Endothelial cell of umbilical vein (primary cell): ENCODE measurements around the gene ZNFX1. TPM values are rescaled to one million over a fixed set of nuclear protein-coding genes. Genes with fewer than 3 reads are reported as not detected.

Source experiments
- BruUV-seq: library from RNA; stranded (reverse); fragments of 400-500 nt; replicated peaks from 2 replicates; lab custom pipeline; 2021; lab: Mats Ljungman, UMichigan
- CTCF ChIA-PET: fragments of 300-600, 350-600 bp; sonication (Branson Sonifier 250); formaldehyde crosslinking; loops from one replicate; lab custom pipeline; 2021; ENCODE audit warnings: antibody characterized with exemption, inconsistent platforms; lab: Charles Lee
- POLR2A ChIA-PET: fragments of 300-600, 350-600 bp; sonication (Branson Sonifier 250); formaldehyde crosslinking; loops from one replicate; lab custom pipeline; 2021; ENCODE audit warnings: antibody characterized with exemption, inconsistent platforms; lab: Charles Lee
- DNase-seq: peaks from one replicate; pipeline ENCODE4 v3.0.0-alpha.2; 2011; ENCODE audit warnings: low read depth, low spot score
- FAIRE-seq: peaks from 2 replicates; lab custom pipeline; 2011; peaks lifted over from hg19 to GRCh38; lab: Jason Lieb, UNC
- H2AFZ ChIP-seq: 2 replicates; pipeline ENCODE4 v1.6.0; 2012; ENCODE audit warnings: low read depth, low read length, control low read depth, inconsistent platforms
- H3K27ac ChIP-seq: 2 replicates; pipeline ENCODE4 v1.5.1; 2011; ENCODE audit warnings: low read depth, mild to moderate bottlenecking, control low read depth, low read length, moderate library complexity; ENCODE audit not compliant: insufficient read depth
- H3K27me3 ChIP-seq, 2 experiments: 2 replicates each; pipeline versions ENCODE4 v1.6.0 to v1.6.1; 2011; ENCODE audit warnings: low read length in 2 of 2, mixed read lengths in 1 of 2; ENCODE audit not compliant: control insufficient read depth in 2 of 2, insufficient read depth in 2 of 2
- H3K36me3 ChIP-seq, 2 experiments: 2 replicates in 1 of 2; 3 replicates in 1 of 2; pipeline ENCODE4 v1.5.1; 2011; ENCODE audit warnings: low read length in 2 of 2, mild to moderate bottlenecking in 1 of 2, moderate library complexity in 1 of 2; ENCODE audit not compliant: control insufficient read depth in 2 of 2, insufficient read depth in 2 of 2; ENCODE audit errors: extremely low read depth in 1 of 2
- H3K4me1 ChIP-seq: 3 replicates; pipeline ENCODE4 v1.5.1; 2011; ENCODE audit warnings: mild to moderate bottlenecking, low read length; ENCODE audit not compliant: control insufficient read depth, insufficient read depth; ENCODE audit errors: extremely low read depth
- H3K4me2 ChIP-seq: 2 replicates; pipeline ENCODE4 v1.6.1; 2011; ENCODE audit warnings: low read length, control low read depth, mixed read lengths; ENCODE audit not compliant: insufficient read depth
- H3K4me3 ChIP-seq, 3 experiments: fragments of 200-600 bp in 1 of 3; sonication (generic), shearing (Covaris generic) in 1 of 3; replicated peaks in 1 of 3; 2 replicates each; pipeline ENCODE4 v1.5.1; 2011 to 2016; ENCODE audit warnings: control low read depth in 3 of 3, low read length in 3 of 3, mild to moderate bottlenecking in 2 of 3, inconsistent platforms in 1 of 3, low read depth in 1 of 3, moderate library complexity in 1 of 3; ENCODE audit not compliant: insufficient read depth in 1 of 3
- H3K79me2 ChIP-seq: 2 replicates; pipeline ENCODE4 v1.6.0; 2012; ENCODE audit warnings: low read length, inconsistent platforms; ENCODE audit not compliant: control insufficient read depth, insufficient read depth
- H3K9ac ChIP-seq: replicated peaks from 2 replicates; pipeline ENCODE3; 2011; ENCODE audit warnings: low read length, control low read depth; ENCODE audit not compliant: insufficient read depth; ENCODE audit errors: extremely low read depth
- H3K9me1 ChIP-seq: replicated peaks from 3 replicates; pipeline ENCODE4 v1.6.0; 2011; ENCODE audit warnings: mild to moderate bottlenecking, low read length; ENCODE audit not compliant: control insufficient read depth, insufficient read depth; ENCODE audit errors: extremely low read depth
- H3K9me3 ChIP-seq: replicated peaks from 2 replicates; pipeline ENCODE4 v1.5.1; 2012; ENCODE audit warnings: low read length, inconsistent platforms; ENCODE audit not compliant: control insufficient read depth, insufficient read depth
- H4K20me1 ChIP-seq: replicated peaks from 2 replicates; pipeline ENCODE3; 2011; ENCODE audit warnings: mild to moderate bottlenecking, low read length; ENCODE audit not compliant: control insufficient read depth, insufficient read depth; ENCODE audit errors: extremely low read depth
- EZH2 ChIP-seq: IDR thresholded peaks from 2 replicates; pipeline ENCODE4 v1.6.1; 2012; ENCODE audit warnings: borderline replicate concordance, low read depth, mild to moderate bottlenecking, moderate library complexity, low read length, inconsistent platforms; ENCODE audit not compliant: severe bottlenecking
- FOS ChIP-seq: IDR thresholded peaks from 2 replicates; pipeline ENCODE4 v1.6.1; 2011; ENCODE audit warnings: mild to moderate bottlenecking, low read length, moderate library complexity, borderline replicate concordance; ENCODE audit not compliant: insufficient read depth
- GATA2 ChIP-seq: IDR thresholded peaks from 2 replicates; pipeline ENCODE4 v1.7.0; 2011; ENCODE audit warnings: low read depth, mild to moderate bottlenecking, moderate library complexity, mixed read lengths, low read length; ENCODE audit not compliant: insufficient read length, insufficient read depth
- JUN ChIP-seq: IDR thresholded peaks from 2 replicates; pipeline ENCODE4 v1.6.1; 2011; ENCODE audit warnings: borderline replicate concordance, low read depth; ENCODE audit not compliant: insufficient read length, insufficient read depth
- MYC ChIP-seq: IDR thresholded peaks from one replicate; pipeline ENCODE4 v1.6.1; 2011; ENCODE audit warnings: mild to moderate bottlenecking, low read depth, low read length
- POLR2A ChIP-seq: IDR thresholded peaks from 2 replicates; pipeline ENCODE4 v1.6.1; 2012; ENCODE audit warnings: low read depth, mild to moderate bottlenecking, control low read depth, low read length
- POLR2AphosphoS5 ChIP-seq: IDR thresholded peaks from 2 replicates; pipeline ENCODE4 v1.6.1; 2012; ENCODE audit warnings: low read depth, mild to moderate bottlenecking, control low read depth, low read length, moderate library complexity; ENCODE audit not compliant: insufficient read depth
- dilution Hi-C: fragments of 300-500 bp; cut with MboI; formaldehyde crosslinking; loops from one replicate; pipeline ENCODE4 v1.15.0; 2019; ENCODE audit warnings: low sequenced_read_pairs; ENCODE audit not compliant: extremely low pct_ligation_motif_present
- intact Hi-C: fragments of 100-400 bp; cut with micrococcal nuclease; formaldehyde crosslinking; loops from one replicate; pipeline ENCODE4 v1.10.0; 2022
- polyA plus RNA-seq, 4 experiments: library from polyadenylated mRNA; depleted of rRNA in 3 of 4; stranded (reverse) in 3 of 4; unstranded in 1 of 4; fragments of >200 nt; gene quantifications; 2 replicates each; pipeline versions ENCODE4 v1.2.1 to v1.2.3, GENCODE V29; 2011 to 2012; ENCODE audit warnings: missing spikeins in 1 of 4
- total RNA-seq: library from RNA; stranded (reverse); gene quantifications from 2 replicates; pipeline ENCODE4 v1.2.3, GENCODE V29; 2021
- TF ChIP-seq, protein P1 (sequence below): IDR thresholded peaks from 2 replicates; pipeline ENCODE4 v1.6.1; 2011; ENCODE audit not compliant: insufficient read depth, insufficient read length
- TF ChIP-seq, protein P2 (sequence below), 2 donors: IDR thresholded peaks; 1 replicate in 1 of 2; 2 replicates in 1 of 2; pipeline ENCODE4 v1.5.1; 2011; ENCODE audit warnings: low read length in 2 of 2, mild to moderate bottlenecking in 2 of 2, moderate library complexity in 2 of 2, control low read depth in 1 of 2, inconsistent platforms in 1 of 2, low read depth in 1 of 2; ENCODE audit not compliant: insufficient read depth in 1 of 2; ENCODE audit errors: extremely low read depth in 1 of 2

The ZNFX1 gene
- total and polyA plus RNA-seq, 2 donors (not counting 3 experiments of a cell fraction or from before 2014, with no cell fraction given) = 8.3 to 27.9 TPM

DNA sequence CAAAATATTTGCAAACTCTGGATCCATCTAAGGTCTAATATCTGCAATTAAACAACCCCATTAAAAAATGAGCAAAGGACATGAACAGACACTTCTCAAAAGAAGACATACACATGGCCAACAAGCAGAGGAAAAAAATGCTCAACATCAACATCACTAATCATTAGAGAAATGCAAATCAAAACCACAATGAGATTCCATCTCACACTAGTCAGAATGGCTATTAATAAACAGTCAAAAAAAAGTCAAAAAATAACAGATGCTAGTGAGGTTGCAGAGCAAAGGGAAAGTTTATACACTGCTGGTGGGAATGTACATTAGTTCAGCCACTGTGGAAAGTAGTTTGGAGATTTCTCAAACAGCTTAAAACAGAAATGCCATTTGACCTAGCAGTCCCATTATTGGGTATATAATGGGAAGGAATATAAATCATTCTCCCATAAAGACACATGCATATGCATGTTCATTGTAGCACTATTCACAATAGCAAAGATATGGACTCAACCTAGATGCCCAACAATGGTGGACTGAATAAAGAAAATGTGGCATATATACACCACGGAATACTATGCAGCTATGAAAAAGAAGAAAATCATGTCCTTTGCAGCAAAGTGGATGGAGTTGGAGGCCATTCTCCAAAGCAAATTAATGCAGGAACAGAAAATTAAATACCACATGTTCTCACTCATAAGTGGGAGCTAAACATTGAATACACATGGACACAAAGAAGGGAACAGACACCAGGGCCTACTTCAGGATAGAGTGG lies 9.1 kb downstream of the ZNFX1 start:
- peak overlapping the region in 1 of 3 experiments; percentile 33 for H3K4me3 ChIP-seq
- DNase-seq (no peak), FAIRE-seq (no peak)
- H4K20me1 ChIP-seq = peaks cover 6% of the 10 kb centered on the region
- peaks cover 4% of the 10 kb centered on the region for H3K9me1 ChIP-seq
- H3K4me2 ChIP-seq = peak overlapping the region; percentile 53
- dilution Hi-C loops (no loop called here), intact Hi-C loops (no loop called here)
- ChIA-PET CTCF (interaction anchor here (2.5 kb wide), 1 partner anchor 22 kb away, joined by 11 read pairs; no protein-coding TSS in a partner anchor), POLR2A (no interaction called here)
- peaks cover 87% of the 10 kb centered on the region for H3K79me2 ChIP-seq
- TF ChIP-seq JUN (no peak), POLR2AphosphoS5 (no peak), POLR2A (no peak), FOS (no peak), MYC (no peak), GATA2 (no peak), EZH2 (no peak)
- TF ChIP-seq, protein P1, sequence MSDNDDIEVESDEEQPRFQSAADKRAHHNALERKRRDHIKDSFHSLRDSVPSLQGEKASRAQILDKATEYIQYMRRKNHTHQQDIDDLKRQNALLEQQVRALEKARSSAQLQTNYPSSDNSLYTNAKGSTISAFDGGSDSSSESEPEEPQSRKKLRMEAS = no peak
- TF ChIP-seq, protein P2, sequence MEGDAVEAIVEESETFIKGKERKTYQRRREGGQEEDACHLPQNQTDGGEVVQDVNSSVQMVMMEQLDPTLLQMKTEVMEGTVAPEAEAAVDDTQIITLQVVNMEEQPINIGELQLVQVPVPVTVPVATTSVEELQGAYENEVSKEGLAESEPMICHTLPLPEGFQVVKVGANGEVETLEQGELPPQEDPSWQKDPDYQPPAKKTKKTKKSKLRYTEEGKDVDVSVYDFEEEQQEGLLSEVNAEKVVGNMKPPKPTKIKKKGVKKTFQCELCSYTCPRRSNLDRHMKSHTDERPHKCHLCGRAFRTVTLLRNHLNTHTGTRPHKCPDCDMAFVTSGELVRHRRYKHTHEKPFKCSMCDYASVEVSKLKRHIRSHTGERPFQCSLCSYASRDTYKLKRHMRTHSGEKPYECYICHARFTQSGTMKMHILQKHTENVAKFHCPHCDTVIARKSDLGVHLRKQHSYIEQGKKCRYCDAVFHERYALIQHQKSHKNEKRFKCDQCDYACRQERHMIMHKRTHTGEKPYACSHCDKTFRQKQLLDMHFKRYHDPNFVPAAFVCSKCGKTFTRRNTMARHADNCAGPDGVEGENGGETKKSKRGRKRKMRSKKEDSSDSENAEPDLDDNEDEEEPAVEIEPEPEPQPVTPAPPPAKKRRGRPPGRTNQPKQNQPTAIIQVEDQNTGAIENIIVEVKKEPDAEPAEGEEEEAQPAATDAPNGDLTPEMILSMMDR (IDR thresholded peaks at IDR 0.05; ENCODE audit: extremely low read depth in 1 of 2, insufficient read depth in 1 of 2, low read depth in 1 of 2, low read length in 2 of 2) = no peak
- no TSS peak for BruUV-seq
- H3K9ac ChIP-seq = no peak overlapping the region
- peaks cover 21% of the 10 kb centered on the region for H3K4me1 ChIP-seq
- peaks cover 22 to 23% of the 10 kb centered on the region in 2 experiments for H3K36me3 ChIP-seq
- H3K27ac ChIP-seq = no peak overlapping the region
- no peaks in the 10 kb centered on the region for H3K9me3 ChIP-seq
- H2AFZ ChIP-seq = no peak overlapping the region
- no peaks in the 10 kb centered on the region for H3K27me3 ChIP-seq
